Amygdala (tissue), 56 donors: ENCODE results near the gene CNTNAP1.
A peak's percentile ranks its signal among the peaks of the same experiment; 100 is the strongest.
"Not testable (repeated sequence)": the region's sequence is repeated elsewhere in the genome, so short reads cannot be mapped to it uniquely, and the experiment has no call there.

Experiments
- DNase-seq, 56 donors: peaks; one replicate each; lab custom pipeline; 2025; lab: John Stamatoyannopoulos, UW

The CNTNAP1 gene

GRCh38 chr17:42681976-42682721, at the start of gene CNTNAP1:
Gene CNTNAP1, plus strand, starts transcription at chr17:42682531. Its CDS starts 299 bp downstream, at chr17:42682830.
- DNase-seq = peak in 46 of 56 donors; percentile 8 to 72 (median 43)

- no peak for DNase-seq
These were observed 49.3 kb upstream of the CNTNAP1 start for GRCh38 chr17:42632949-42633444.

GRCh38 chr17:42639525-42640113, 42.7 kb upstream of the CNTNAP1 start:
- no peak for DNase-seq

GRCh38 chr17:42640121-42640520, 42.2 kb upstream of the CNTNAP1 start:
- no peak for DNase-seq

GRCh38 chr17:42642336-42642735, 40.0 kb upstream of the CNTNAP1 start:
- no peak for DNase-seq

GRCh38 chr17:42647778-42648177, 34.6 kb upstream of the CNTNAP1 start:
- no peak for DNase-seq

GRCh38 chr17:42651392-42651791, 30.9 kb upstream of the CNTNAP1 start:
- no peak for DNase-seq

- peak in 36 of 56 donors; percentile 5 to 77 (median 28) for DNase-seq
These were observed 28.9 kb upstream of the CNTNAP1 start for GRCh38 chr17:42653179-42654124.

GRCh38 chr17:42655528-42655927, 26.8 kb upstream of the CNTNAP1 start:
- DNase-seq = no peak

GRCh38 chr17:42657824-42658588, 24.3 kb upstream of the CNTNAP1 start:
- no peak for DNase-seq

GRCh38 chr17:42659079-42659931, 23.0 kb upstream of the CNTNAP1 start, which contains the start of gene TUBG2:
Gene TUBG2, plus strand, starts transcription at chr17:42659284. Its CDS starts 220 bp downstream, at chr17:42659504.
- DNase-seq = peak in 54 of 56 donors; percentile 30 to 91 (median 78)

GRCh38 chr17:42659932-42660274, 22.4 kb upstream of the CNTNAP1 start:
- DNase-seq = not testable (repeated sequence)

- no peak for DNase-seq
These were observed 21.5 kb upstream of the CNTNAP1 start for GRCh38 chr17:42660692-42661345.

- DNase-seq = no peak
These were observed 16.7 kb upstream of the CNTNAP1 start for GRCh38 chr17:42665581-42666001.

- not testable (repeated sequence) for DNase-seq
These were observed 16.2 kb upstream of the CNTNAP1 start for GRCh38 chr17:42666126-42666525.

- DNase-seq = peak in 4 of 56 donors; percentile 10 to 39 (median 35)
These were observed 15.0 kb upstream of the CNTNAP1 start for GRCh38 chr17:42667088-42667951.

GRCh38 chr17:42669705-42669976, 12.7 kb upstream of the CNTNAP1 start:
- DNase-seq = no peak
